Fibroblast of lung (primary cell): ENCODE data around the gene SPG11.

ENCODE experiments used
- CTCF ChIP-seq, 2 donors: IDR thresholded peaks in 1 of 2; conservative IDR thresholded peaks in 1 of 2; 1 replicate in 1 of 2; 2 replicates in 1 of 2; pipeline ENCODE4 v1.5.1; 2011 to 2012; ENCODE audit warnings: low read length in 2 of 2, control low read depth in 1 of 2, inconsistent platforms in 1 of 2, low read depth in 1 of 2, mild to moderate bottlenecking in 1 of 2
- EZH2 ChIP-seq: IDR thresholded peaks from 2 replicates; pipeline ENCODE4 v1.5.1; 2012; ENCODE audit warnings: low read length, control low read depth, mild to moderate bottlenecking; ENCODE audit errors: missing control alignments

- TF ChIP-seq CTCF (conservative IDR thresholded peaks at IDR 0.05 in 1 of 2, IDR thresholded peaks at IDR 0.05 in 1 of 2; ENCODE audit: low read depth in 1 of 2, low read length in 2 of 2) = no peak
- no peak for TF ChIP-seq EZH2
These were observed 1.9 kb downstream of the SPG11 start for GRCh38 chr15:44661576-44661975.
